AG20443 (cell line): ENCODE results near the gene NRDC.
A peak's percentile ranks its signal among the peaks of the same experiment; 100 is the strongest.

Experiments
- DNase-seq: peaks from one replicate; pipeline ENCODE4 v3.0.0; 2012; ENCODE audit warnings: low spot score, mixed read lengths

The NRDC gene

DNA sequence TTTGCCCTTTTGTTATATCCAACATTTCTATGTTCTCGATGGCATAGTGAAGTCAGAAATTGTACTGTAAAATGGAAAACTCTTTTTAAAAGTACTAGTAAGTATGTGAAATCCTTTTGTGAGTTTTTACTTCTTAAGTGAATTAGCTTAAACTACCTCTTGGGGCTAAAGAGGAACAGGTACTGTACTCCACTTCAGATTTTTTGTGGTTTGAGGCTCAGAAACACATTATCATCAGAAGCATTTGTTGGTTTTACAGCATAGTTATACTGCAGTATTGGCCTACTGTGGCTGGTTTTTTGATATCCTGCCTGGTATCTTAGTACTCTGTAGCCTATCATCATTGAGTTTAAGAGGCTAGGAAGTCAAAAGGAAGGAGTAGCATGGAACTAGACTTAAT, 117.2 kb downstream of the NRDC start:
- no peak for DNase-seq

DNA sequence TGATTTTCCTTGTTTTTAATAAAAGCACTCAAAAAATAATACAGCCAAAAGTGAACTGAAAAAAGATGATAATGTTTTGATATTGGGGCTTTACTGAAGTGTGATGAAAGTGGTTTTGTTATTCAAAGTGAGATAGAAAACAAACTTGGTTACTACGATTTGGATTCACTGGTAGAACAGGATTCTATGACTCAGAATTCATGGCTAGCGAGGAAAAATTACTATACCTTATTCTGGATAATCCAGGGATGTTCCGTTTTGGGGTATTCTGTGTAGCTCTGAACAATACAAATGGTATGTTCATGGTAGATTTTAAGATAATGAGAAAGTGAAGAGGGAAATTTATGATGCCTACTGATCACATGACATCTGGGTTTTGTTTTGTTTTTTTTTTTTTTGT, 117.7 kb downstream of the NRDC start:
- no peak for DNase-seq

DNA sequence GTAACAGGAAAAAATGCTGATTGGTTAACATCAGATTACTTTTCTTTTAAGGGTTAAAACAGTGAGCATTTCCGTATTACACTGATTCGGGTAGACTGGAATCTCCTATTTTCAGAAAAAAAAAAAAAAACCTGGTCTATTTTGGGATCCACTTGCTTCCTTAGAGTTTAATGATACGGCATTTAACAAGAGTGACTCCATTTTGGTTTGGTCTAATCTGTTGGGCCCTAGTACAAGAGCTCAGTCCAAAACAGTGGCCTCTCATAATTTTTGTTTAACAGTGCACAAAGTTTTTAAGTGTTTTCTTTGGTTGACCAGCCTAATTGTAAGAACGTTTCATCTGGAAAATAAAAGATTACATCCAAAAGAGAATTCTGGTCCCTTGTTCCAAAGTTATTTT, 120.2 kb downstream of the NRDC start:
- no peak for DNase-seq

GRCh38 chr1:51756290-51756689, 122.2 kb downstream of the NRDC start:
- DNase-seq = no peak

- DNase-seq = no peak
These were observed 123.1 kb downstream of the NRDC start for GRCh38 chr1:51755437-51755836.

- no peak for DNase-seq
These were observed 123.9 kb downstream of the NRDC start for GRCh38 chr1:51754666-51755065.

- DNase-seq = no peak
These were observed 124.6 kb downstream of the NRDC start for GRCh38 chr1:51753969-51754368.

- no peak for DNase-seq
These were observed 126.2 kb downstream of the NRDC start for GRCh38 chr1:51752073-51752948.

DNA sequence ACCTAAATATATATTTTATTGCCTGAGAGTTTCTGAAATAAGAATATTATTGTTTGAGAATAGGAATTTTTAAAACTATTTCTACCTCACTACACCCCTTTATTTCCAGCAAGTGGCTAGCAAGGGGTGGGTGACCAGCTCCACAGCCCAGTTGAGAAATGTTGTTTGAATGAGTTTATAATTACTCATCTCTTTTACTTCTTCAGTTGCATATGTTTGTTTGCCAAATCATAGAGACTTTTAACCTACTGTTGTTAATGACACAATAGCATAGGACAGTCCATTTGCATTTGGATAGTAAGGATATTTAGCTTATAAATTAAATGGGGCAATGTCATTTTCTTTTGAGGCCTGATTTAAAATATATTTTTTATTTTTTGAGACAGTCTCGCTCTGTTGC, 127.8 kb downstream of the NRDC start:
- DNase-seq = peak; percentile 33

DNA sequence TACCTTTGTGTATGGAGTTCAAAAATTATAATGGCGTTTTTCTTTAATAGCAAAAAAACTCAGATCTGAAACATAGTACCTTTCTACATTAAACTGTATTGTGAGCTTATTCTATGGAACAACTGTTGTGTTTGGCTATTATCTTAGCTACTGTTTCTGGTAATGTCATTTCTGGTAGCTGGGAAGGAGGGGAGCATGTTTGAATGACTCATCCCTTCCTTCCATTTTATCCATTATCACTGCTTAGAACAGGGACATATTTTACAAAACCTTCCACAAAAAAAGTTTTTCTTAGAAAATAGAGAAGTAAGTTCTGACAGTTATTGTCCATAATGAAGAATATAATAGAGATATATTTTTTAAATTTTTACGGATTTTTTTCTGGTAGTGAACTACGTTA, 128.3 kb downstream of the NRDC start:
- DNase-seq = no peak

- no peak for DNase-seq
These were observed 129.4 kb downstream of the NRDC start for GRCh38 chr1:51749151-51749550.

- no peak for DNase-seq
These were observed 133.3 kb downstream of the NRDC start for GRCh38 chr1:51745304-51745570.

GRCh38 chr1:51744506-51745303, 133.8 kb downstream of the NRDC start:
- no peak for DNase-seq

GRCh38 chr1:51741121-51741681, 137.3 kb downstream of the NRDC start:
- no peak for DNase-seq

DNA sequence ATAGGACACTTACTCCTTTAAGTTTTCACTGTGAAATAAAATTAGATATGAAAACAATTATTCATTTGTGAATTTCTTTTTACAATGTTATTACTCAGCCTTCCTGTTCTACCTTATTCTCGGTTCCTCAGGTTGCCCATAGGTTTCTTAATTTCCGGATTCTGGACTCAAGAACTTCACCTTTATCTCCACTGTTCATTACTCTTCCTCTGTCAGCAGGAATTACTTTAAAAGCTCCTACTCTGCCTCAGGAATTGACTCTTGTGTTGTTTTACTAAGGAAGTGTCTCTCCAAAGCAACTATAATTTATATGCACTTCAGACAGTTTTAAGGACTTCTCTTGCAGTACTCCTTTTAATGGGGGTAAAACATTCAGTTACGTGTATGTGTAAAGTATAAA, 137.9 kb downstream of the NRDC start:
- no peak for DNase-seq
